Embryonic facial prominence (tissue), 1 donor: ENCODE measurements around the gene TACC2.

Source experiments
- DNase-seq: peaks from one replicate; pipeline ENCODE4 v3.0.0-alpha.2; 2016; ENCODE audit errors: extremely low spot score

Gene TACC2

GRCh38 chr10:122145113-122145512 is 156.2 kb downstream of the TACC2 start:
- no peak for DNase-seq

DNA sequence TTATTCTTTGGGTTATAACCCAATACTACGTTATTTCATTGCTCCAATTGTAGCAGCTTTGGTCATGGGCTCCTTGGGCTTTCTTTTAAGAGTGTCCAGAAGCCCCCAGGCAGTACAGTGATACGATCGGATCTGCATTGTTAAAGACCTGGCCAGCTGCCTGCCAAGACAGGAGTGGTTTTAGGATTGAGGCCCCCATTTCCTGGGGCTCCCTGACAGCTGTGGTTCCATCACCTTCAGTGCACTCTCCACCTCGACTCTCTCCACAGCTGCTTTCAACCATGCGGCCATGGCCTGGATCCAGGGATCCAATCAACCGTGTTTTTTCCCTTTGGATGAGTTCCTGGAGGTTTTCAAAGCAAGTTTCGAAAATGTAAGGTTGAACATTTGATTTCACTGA is 158.7 kb downstream of the TACC2 start:
- DNase-seq, result no peak

DNA sequence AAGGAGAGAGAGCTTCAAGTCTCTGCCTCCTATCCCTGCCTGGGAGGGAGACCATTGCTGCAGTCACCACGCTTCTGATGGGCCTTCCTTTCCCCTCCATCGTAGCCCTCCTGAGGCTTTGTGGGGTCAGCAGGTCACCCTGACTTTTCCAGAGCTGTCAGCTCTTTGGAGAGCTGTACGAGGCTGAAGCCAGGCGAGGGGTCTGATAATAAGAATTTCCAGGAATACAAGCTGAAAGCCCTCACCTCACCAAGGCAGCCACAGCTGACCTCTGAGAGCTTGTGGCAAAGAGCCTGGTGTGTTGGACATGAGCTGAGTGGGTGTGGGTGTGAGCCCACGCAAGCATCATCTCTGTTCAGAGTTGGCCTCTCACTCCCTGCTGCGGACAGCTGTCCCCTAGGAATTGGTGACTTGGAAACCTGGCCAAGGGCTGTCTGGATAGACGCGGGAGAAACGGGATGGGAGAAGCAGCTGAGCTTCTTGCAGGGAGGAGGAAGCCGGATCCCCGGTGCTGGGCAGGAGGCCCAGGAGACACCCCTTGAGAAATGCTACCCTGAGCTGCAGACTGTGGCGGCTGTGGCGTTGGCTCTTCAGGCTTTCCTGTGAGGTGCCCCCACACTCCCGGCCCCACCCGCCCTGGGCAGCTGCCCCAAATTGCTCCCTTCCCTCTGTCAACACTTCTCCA is 160.1 kb downstream of the TACC2 start:
- DNase-seq, result no peak

GRCh38 chr10:122149561-122150505 is 160.9 kb downstream of the TACC2 start:
- DNase-seq, result no peak

GRCh38 chr10:122151121-122151694 is 162.2 kb downstream of the TACC2 start:
- no peak for DNase-seq

GRCh38 chr10:122152544-122152943 is 163.6 kb downstream of the TACC2 start:
- no peak for DNase-seq

- DNase-seq, result no peak
These were observed 165.1 kb downstream of the TACC2 start for GRCh38 chr10:122154031-122154544.

GRCh38 chr10:122154545-122155366 is 165.8 kb downstream of the TACC2 start:
- no peak for DNase-seq

- DNase-seq, result no peak
These were observed 168.5 kb downstream of the TACC2 start for GRCh38 chr10:122157451-122157850.

DNA sequence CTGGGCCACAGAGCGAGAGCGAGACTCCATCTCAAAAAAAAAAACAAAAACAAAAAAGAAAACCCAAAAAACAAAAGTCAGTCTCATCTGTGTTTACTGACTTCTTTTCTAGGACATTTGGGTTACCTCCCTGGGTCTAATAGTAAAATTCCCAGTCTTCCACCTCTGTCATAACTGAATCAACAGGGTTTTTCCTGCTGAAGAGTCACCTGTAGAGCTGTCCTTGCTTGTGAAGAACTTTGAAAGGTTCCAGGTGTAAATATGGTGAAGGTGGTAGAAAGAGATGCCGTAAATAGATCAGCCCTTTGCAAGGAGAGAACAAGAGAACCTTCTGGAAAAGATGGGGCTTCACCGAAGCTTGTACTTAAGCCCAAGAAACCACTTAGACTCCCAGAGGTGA is 169.4 kb downstream of the TACC2 start:
- no peak for DNase-seq

GRCh38 chr10:122159141-122159970 is 170.4 kb downstream of the TACC2 start:
- no peak for DNase-seq

- DNase-seq, result no peak
These were observed 172.8 kb downstream of the TACC2 start for GRCh38 chr10:122161795-122162194.

DNA sequence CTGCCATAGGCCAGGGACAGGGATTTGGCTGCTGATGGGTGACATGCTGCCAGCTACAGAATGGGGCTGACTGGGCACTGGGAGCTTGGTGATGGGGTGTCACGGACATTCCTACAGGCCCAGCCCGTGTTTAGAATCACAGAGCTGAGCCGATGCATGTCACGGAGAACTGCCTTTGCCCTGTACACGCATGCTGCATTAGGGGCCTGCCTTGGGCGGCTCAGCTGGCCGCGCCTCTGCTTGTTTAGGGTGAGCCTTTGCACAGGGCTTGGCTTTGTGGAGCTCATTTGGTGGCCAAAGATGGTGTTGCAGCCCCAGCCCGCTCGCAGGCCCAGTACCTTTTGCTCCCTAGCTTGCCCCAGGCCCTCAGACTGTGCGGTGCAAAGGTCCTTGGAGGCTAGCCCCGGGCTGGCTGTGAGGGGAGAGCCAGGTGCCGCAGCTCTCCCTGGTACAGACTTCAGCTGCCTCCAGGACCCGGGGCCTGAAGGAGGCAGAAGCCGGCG is 173.8 kb downstream of the TACC2 start:
- DNase-seq, result no peak

DNA sequence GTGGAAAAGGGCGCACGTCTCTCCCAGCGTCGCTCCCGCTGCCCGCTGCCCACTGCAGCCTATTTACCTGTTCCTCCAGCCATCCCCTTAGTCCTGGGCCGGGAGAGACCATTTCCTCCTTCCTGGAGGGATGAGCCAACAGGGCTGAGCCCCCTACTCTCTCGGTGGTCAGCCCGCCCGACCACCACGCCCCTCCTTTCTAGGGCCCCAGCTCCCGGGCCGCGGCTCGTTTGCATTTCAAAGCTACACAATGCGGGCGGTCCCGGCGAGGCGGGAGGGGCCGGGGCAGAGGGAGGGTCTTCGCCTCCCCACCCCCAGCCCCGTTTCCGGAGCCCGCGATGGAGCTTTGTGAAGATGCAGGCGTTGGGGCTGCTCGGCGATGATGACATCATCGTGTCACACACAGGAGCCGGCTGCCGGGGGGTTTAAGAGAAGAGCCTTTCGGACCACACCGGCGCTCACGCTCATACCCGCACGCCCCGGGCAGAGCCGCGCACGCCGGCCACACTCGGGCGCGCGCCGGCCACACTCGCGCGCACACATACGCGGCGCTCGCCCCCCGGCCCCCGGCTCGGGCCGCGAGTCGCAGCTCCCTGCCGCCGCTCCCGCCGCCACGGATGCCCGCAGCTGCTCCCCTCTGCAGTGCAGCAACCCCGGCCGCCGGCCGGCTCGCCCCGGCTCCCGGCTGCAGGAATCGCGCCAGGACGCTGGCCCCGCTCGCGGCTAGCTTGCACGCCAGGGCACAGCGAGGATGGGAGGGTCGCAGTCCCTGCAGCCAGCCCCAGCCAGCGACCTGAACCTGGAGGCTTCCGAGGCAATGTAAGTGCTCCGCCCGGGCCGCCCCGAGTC is 174.4 kb downstream of the TACC2 start:
- DNase-seq, result no peak

DNA sequence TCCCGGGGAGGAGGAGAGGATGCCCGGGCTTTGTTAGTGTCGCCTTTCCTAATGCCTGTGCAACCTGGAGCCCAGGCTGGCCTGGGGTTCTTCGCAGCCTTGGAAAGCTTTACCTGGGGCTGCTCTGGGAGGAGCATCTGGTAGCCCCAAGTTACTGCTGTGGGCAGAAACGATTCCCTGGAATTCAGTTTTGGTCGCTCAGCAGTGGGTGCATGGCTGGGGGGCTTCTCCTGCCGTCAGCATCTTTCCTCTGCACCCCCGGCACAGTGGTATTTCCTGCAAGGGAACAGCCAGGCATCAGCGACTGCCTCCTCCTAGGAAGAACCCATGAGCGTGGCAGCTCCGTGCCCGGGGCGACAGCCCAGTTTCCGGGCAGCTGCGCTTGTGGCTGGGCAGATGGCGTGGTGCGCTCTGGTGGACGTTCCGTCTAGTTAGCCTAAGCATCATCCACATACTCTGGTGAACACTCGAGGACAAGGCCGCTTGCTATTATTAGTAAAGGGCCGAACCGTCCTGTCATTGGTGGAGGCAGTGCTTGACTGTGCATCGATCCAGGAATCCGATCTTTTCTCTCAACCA is 175.1 kb downstream of the TACC2 start:
- DNase-seq, result no peak

DNA sequence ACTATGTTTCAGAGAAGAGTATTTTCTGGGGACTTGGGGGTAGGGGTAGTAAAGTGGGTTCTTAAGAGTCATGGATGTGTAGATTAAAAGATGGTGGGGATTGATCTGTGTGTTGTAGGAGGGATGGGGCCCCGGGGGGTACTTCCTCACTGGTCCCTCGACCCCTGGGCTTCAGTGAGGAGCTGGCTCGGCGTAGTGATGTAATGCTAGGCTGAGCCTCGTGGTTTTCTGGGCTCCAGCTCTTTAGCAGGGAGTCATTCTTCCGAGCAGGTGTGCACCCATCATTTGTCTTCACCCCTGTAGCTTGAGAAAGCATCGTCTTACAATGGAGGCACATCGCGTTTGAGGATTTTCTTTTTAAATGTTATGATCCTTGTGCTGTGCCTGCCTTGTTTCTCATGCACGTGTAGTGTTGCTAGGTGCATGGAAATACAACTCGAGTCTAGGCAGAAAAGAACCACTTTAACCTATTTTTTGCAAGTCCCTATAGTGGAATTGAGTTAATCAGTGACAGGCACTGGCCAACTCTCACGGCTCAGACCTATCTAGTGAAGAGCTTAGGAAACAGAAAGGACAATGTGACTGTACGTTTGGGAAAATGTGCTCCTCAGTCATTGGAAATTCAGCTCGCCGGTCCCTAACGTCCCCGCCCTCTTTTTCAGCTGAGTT is 176.0 kb downstream of the TACC2 start:
- DNase-seq, result no peak

GRCh38 chr10:122165484-122166276 is 176.7 kb downstream of the TACC2 start:
- no peak for DNase-seq

- no peak for DNase-seq
These were observed 179.1 kb downstream of the TACC2 start for GRCh38 chr10:122168101-122168500.
